RWPE2 (cell line): ENCODE data around the gene DMD.

Experiments
- ATAC-seq: fragments of 200-7000 bp; cut with Tn5 transposase; 3 replicates; pipeline ENCODE4 v1.9.1; 2021; ENCODE audit warnings: low read depth
- DNase-seq: peaks from one replicate; pipeline ENCODE4 v3.0.0-alpha.2; 2020; ENCODE audit warnings: low spot score
- H3K27ac ChIP-seq: fragments of 450-650 bp; 2 replicates; pipeline ENCODE4 v1.5.1; 2017; ENCODE audit warnings: mild to moderate bottlenecking; ENCODE audit not compliant: poor library complexity, severe bottlenecking
- H3K27me3 ChIP-seq: fragments of 250-450 bp; sonication (Bioruptor Pico); 2 replicates; pipeline ENCODE4 v1.5.1; 2021; ENCODE audit warnings: mild to moderate bottlenecking, moderate library complexity; ENCODE audit not compliant: insufficient read depth, poor library complexity, severe bottlenecking
- H3K36me3 ChIP-seq: fragments of 250-450 bp; sonication (Bioruptor Pico); 2 replicates; pipeline ENCODE4 v1.5.1; 2020; ENCODE audit warnings: low read depth, mild to moderate bottlenecking, moderate library complexity
- H3K4me1 ChIP-seq: fragments of 250-450 bp; sonication (Bioruptor Pico); 2 replicates; pipeline ENCODE4 v1.5.1; 2021; ENCODE audit warnings: mild to moderate bottlenecking, moderate library complexity; ENCODE audit not compliant: insufficient read depth, poor library complexity, severe bottlenecking
- H3K4me3 ChIP-seq: fragments of 250-450 bp; sonication (Bioruptor Pico); 2 replicates; pipeline ENCODE4 v1.5.1; 2021; ENCODE audit warnings: mild to moderate bottlenecking, moderate library complexity; ENCODE audit not compliant: severe bottlenecking
- H3K9me3 ChIP-seq: fragments of 250-450 bp; sonication (Bioruptor Pico); 2 replicates; pipeline ENCODE4 v1.5.1; 2021; ENCODE audit warnings: mild to moderate bottlenecking, moderate library complexity; ENCODE audit not compliant: severe bottlenecking
- CTCF ChIP-seq: fragments of 450-650 bp; IDR thresholded peaks from one replicate; pipeline ENCODE4 v1.5.1; 2017; ENCODE audit warnings: mild to moderate bottlenecking, moderate library complexity; ENCODE audit not compliant: poor library complexity, severe bottlenecking

DMD gene

GRCh38 chrX:32525234-32525633 is 686.1 kb downstream of the DMD start:
- no peaks in the 10 kb centered on the region for H3K4me1 ChIP-seq
- no peaks in the 10 kb centered on the region for H3K36me3 ChIP-seq
- H3K27ac ChIP-seq, result no peak overlapping the region
- H3K4me3 ChIP-seq, result no peak overlapping the region
- no peak for DNase-seq
- no peaks in the 10 kb centered on the region for H3K27me3 ChIP-seq
- no peaks in the 10 kb centered on the region for H3K9me3 ChIP-seq
- no peak for ATAC-seq
- no peak for TF ChIP-seq CTCF

- no peaks in the 10 kb centered on the region for H3K4me1 ChIP-seq
- no peaks in the 10 kb centered on the region for H3K36me3 ChIP-seq
- ATAC-seq, result no peak
- no peaks in the 10 kb centered on the region for H3K9me3 ChIP-seq
- no peak overlapping the region for H3K27ac ChIP-seq
- no peaks in the 10 kb centered on the region for H3K27me3 ChIP-seq
- DNase-seq, result no peak
- no peak for TF ChIP-seq CTCF
- H3K4me3 ChIP-seq, result no peak overlapping the region
These were observed 687.0 kb downstream of the DMD start for GRCh38 chrX:32524385-32524784.

GRCh38 chrX:32520789-32521188 is 690.6 kb downstream of the DMD start:
- Histone ChIP-seq H3K27ac (no peak overlapping the region), H3K4me1 (no peaks in the 10 kb centered on the region), H3K27me3 (no peaks in the 10 kb centered on the region), H3K4me3 (no peak overlapping the region), H3K36me3 (no peaks in the 10 kb centered on the region), H3K9me3 (no peaks in the 10 kb centered on the region)
- TF ChIP-seq CTCF, result no peak
- no peak for DNase-seq
- ATAC-seq, result no peak

- no peak overlapping the region for H3K4me3 ChIP-seq
- no peaks in the 10 kb centered on the region for H3K9me3 ChIP-seq
- H3K27ac ChIP-seq, result no peak overlapping the region
- no peaks in the 10 kb centered on the region for H3K36me3 ChIP-seq
- no peaks in the 10 kb centered on the region for H3K27me3 ChIP-seq
- H3K4me1 ChIP-seq, result no peaks in the 10 kb centered on the region
- no peak for TF ChIP-seq CTCF
- ATAC-seq (no peak), DNase-seq (no peak)
These were observed 696.4 kb downstream of the DMD start for GRCh38 chrX:32514986-32515385.

- H3K4me3 ChIP-seq, result no peak overlapping the region
- no peaks in the 10 kb centered on the region for H3K27me3 ChIP-seq
- no peaks in the 10 kb centered on the region for H3K9me3 ChIP-seq
These were observed 709.7 kb downstream of the DMD start for GRCh38 chrX:32501606-32502005.

More at GRCh38 chrX:32501606-32502005, 709.7 kb downstream of the DMD start:
- no peaks in the 10 kb centered on the region for H3K4me1 ChIP-seq
- no peak for DNase-seq
- no peak for TF ChIP-seq CTCF
- H3K27ac ChIP-seq, result no peak overlapping the region
- no peaks in the 10 kb centered on the region for H3K36me3 ChIP-seq
- no peak for ATAC-seq
